Small intestine (tissue), 7 donors: ENCODE results near the gene PCBP3. TPM values are rescaled to one million over a fixed set of nuclear protein-coding genes. Genes with fewer than 3 reads are reported as not detected.
A peak's percentile ranks its signal among the peaks of the same experiment; 100 is the strongest.

Source experiments
- DNase-seq, 2 donors: peaks; one replicate each; pipeline versions ENCODE4 v3.0.0 to v3.0.0-alpha.2; 2013
- FAIRE-seq: peaks from 2 replicates; lab custom pipeline; 2012; peaks lifted over from hg19 to GRCh38; lab: Jason Lieb, UNC
- H3K27ac ChIP-seq, 3 donors: one replicate each; pipeline ENCODE4 v1.5.1; 2013; ENCODE audit warnings: low read length in 2 of 3, mild to moderate bottlenecking in 2 of 3, control low read depth in 1 of 3, inconsistent platforms in 1 of 3, low read depth in 1 of 3, moderate library complexity in 1 of 3
- H3K27me3 ChIP-seq, 3 donors: one replicate each; pipeline ENCODE4 v1.6.1; 2013; ENCODE audit warnings: low read length in 3 of 3, inconsistent platforms in 1 of 3; ENCODE audit not compliant: control insufficient read depth in 3 of 3, insufficient read depth in 3 of 3
- H3K36me3 ChIP-seq, 3 donors: one replicate each; pipeline ENCODE4 v1.6.1; 2013; ENCODE audit warnings: low read length in 3 of 3, inconsistent platforms in 1 of 3, low read depth in 1 of 3, mild to moderate bottlenecking in 1 of 3, moderate library complexity in 1 of 3; ENCODE audit not compliant: control insufficient read depth in 3 of 3, insufficient read depth in 2 of 3
- H3K4me1 ChIP-seq, 3 donors: one replicate each; pipeline ENCODE4 v1.6.1; 2013; ENCODE audit warnings: low read length in 2 of 3, inconsistent platforms in 1 of 3, low read depth in 1 of 3, mild to moderate bottlenecking in 1 of 3, moderate library complexity in 1 of 3; ENCODE audit not compliant: control insufficient read depth in 3 of 3, insufficient read depth in 2 of 3
- H3K4me3 ChIP-seq, 3 donors: one replicate each; pipeline ENCODE4 v1.5.1; 2013; ENCODE audit warnings: low read length in 3 of 3, control low read depth in 1 of 3, inconsistent platforms in 1 of 3, low read depth in 1 of 3, mild to moderate bottlenecking in 1 of 3, moderate library complexity in 1 of 3
- H3K9me3 ChIP-seq, 2 donors: one replicate each; pipeline ENCODE4 v1.6.1; 2013; ENCODE audit warnings: low read depth in 1 of 2, low read length in 1 of 2; ENCODE audit not compliant: control insufficient read depth in 2 of 2, insufficient read depth in 1 of 2
- WGBS, 3 donors: extraction: QIAGEN DNeasy Blood & Tissue Kit; methylation state at CpG; one replicate each; pipeline ENCODE4 v1.1.7; 2013; 5-methylcytosine and 5-hydroxymethylcytosine counted together
- polyA plus RNA-seq, 4 donors: library from polyadenylated mRNA; stranded (reverse) in 3 of 4; unstranded in 1 of 4; fragments of 200-250 nt in 3 of 4; fragments of 120-200 nt in 1 of 4; gene quantifications; one replicate each; pipeline versions ENCODE4 v1.2.1 to v1.2.3, GENCODE V29; 2013
- donor health status: healthy with polysubstance abuse.
- donor health status: control.
- donor health status: control.
- donor health status: Bipolar disorder and iron deficiency.
- donor health status: healthy.

The PCBP3 gene
- polyA plus RNA-seq, 4 donors, result 0.81 to 8.2 (median 1.0) TPM; not detected in 1

DNA sequence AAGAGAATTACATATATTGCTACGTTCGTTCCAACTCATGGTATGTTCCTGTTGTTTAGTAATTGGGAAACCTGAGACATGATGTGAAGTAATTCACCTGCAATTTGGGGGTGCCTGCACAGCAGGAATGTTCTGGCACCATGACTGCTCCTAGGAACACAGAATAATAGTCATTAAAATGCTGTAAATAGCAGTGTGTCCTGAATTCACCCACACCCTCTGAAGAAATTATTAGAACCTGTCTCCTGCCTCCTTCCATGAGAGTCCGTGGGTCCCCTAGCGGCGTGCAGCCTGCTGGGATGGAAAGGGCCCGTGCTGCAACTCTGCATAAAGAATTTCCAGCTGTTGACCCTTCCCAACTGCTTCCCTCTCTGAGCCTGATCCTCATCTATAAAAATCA lies 143.1 kb downstream of the PCBP3 start:
- DNase-seq (no peak), FAIRE-seq (no peak)
- H3K27me3 ChIP-seq, result no peaks in the 10 kb centered on the region
- H3K9me3 ChIP-seq, result no peaks in the 10 kb centered on the region
- no peaks in the 10 kb centered on the region for H3K4me1 ChIP-seq
- H3K36me3 ChIP-seq, result no peaks in the 10 kb centered on the region
- WGBS, 3 donors, result 79 to 88% (median 86%) methylated on average over 6 of the region's 6 CpGs
- H3K27ac ChIP-seq, result no peak overlapping the region
- H3K4me3 ChIP-seq, result no peak overlapping the region

GRCh38 chr21:45787371-45787770 lies 143.8 kb downstream of the PCBP3 start:
- FAIRE-seq, result no peak
- Histone ChIP-seq H3K4me1 (no peaks in the 10 kb centered on the region), H3K9me3 (no peaks in the 10 kb centered on the region), H3K4me3 (no peak overlapping the region), H3K27ac (no peak overlapping the region), H3K27me3 (no peaks in the 10 kb centered on the region), H3K36me3 (no peaks in the 10 kb centered on the region)
- DNase-seq, result no peak
- 90 to 95% (median 93%) methylated on average over 8 of the region's 8 CpGs for WGBS, 3 donors

DNA sequence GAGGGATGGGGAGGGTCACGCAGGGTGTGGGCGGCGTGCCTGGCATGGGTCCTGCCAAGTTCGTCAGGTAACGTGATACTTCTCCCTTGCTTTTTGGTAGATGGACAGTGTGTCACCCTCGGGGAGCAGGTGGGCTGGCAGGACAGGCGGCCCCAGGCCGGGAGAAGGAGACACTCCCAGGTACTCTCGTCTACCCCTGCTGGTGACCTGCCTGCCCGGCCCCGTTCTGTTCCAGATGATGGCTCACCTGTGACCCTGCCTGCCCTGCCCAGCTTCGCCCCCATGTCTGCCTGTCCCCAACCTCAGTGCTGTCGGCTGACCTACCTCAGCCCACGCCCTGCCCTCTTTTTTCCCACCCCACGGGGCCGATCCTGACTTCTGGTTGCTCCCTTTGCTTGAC lies 144.7 kb downstream of the PCBP3 start:
- no peak for FAIRE-seq
- no peak for DNase-seq
- no peak overlapping the region for H3K4me3 ChIP-seq
- H3K27me3 ChIP-seq, result no peaks in the 10 kb centered on the region
- H3K4me1 ChIP-seq, result no peaks in the 10 kb centered on the region
- H3K27ac ChIP-seq, result no peak overlapping the region
- H3K9me3 ChIP-seq, result no peaks in the 10 kb centered on the region
- 80 to 86% (median 83%) methylated on average over 16 of the region's 16 CpGs for WGBS, 3 donors
- H3K36me3 ChIP-seq, result no peaks in the 10 kb centered on the region

DNA sequence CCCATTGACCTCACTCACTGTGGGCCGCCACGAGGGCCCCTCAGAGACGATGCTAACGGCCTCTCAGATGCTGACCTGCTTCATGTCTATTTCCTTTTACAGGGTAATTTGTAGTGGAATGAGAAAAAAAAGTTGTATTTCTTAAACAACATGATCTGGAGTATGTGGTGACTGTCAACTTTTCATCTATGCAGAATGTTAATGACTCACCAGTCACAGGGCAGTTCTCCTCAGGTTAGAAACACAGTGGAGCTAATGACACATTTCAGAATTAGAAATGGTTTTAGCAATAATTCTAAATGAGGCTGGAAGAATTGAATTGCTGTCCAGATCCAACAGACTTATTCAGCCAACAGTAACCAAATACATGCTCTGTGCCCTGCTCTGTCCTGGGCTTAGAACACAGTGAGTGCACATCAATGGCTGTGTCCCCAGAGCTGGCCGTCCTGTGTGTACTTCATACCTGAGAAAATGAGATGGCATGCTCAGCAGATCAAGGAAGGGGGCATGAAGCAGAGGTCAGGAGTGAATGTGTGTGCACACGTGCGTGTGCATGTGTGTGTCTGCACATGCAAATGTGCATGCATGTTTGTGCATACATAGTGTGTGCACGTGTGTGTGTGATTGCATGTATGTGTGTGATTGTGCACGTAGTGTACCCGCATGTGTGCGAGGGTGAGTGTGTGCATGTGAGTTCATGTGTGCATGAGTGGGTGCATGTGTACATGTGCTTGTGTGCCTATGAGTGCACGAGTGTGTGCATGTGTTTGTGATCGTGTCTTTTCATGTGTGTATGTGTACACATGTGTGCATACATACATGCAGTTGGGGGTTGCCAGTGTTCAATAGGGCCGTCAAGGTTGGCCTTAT lies 145.3 kb downstream of the PCBP3 start:
- DNase-seq (no peak), FAIRE-seq (no peak)
- Histone ChIP-seq H3K27me3 (no peaks in the 10 kb centered on the region), H3K36me3 (no peaks in the 10 kb centered on the region), H3K27ac (no peak overlapping the region), H3K4me1 (no peaks in the 10 kb centered on the region), H3K9me3 (no peaks in the 10 kb centered on the region), H3K4me3 (no peak overlapping the region)
- 85 to 90% (median 90%) methylated on average over 14 of the region's 14 CpGs for WGBS, 3 donors

GRCh38 chr21:45790427-45790826 lies 146.9 kb downstream of the PCBP3 start:
- H3K27ac ChIP-seq, result no peak overlapping the region
- no peak for FAIRE-seq
- H3K4me1 ChIP-seq, result no peaks in the 10 kb centered on the region
- no peaks in the 10 kb centered on the region for H3K27me3 ChIP-seq
- DNase-seq, result no peak
- no peaks in the 10 kb centered on the region for H3K9me3 ChIP-seq
- no peaks in the 10 kb centered on the region for H3K36me3 ChIP-seq
- 85 to 93% (median 92%) methylated on average over 7 of the region's 7 CpGs for whole genome bisulfite sequencing, 3 donors
- H3K4me3 ChIP-seq, result no peak overlapping the region

DNA sequence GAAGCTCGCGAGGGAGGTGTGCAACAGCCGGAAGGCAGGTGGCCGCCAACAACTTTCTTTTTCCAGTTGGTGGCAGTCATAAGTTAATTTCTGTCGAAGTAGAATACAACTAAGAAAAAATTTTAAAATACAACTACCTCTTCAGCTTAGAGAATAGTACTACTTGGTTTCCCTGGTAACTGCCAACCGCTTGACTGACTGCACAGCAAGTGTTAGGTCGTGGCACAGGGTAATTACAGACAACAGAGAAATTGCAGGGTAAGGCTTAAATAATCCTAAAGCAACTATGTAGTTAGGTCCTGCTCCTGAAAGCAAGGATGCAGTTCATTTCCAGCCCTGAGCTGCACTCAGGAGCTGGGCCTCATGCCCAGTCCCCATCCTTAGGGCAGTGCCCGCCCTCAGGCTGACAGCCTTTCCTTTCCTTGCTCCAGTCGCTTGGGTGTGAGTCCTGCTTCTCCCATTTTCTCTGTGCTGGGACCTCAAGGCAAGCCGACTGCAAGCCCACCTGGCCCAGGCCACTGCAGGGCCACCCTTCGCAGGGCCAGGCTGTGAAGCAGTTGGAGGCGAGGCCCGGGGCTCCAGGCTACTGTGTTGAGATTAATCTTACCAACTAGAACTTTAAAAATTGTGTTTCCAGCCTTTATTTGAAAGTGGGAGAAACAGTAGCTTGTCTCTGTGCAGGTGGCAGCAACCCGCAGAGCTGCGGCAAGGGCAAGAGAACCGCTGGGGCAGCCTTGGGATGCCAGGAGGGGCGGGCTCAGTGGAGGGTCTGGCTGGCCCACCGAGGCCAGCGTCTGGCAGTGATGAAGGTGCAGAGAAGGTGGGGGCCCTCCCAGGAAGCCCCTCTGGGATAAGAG lies 148.3 kb downstream of the PCBP3 start:
- FAIRE-seq, result no peak
- Histone ChIP-seq H3K4me1 (no peaks in the 10 kb centered on the region), H3K27me3 (no peaks in the 10 kb centered on the region), H3K27ac (no peak overlapping the region), H3K9me3 (no peaks in the 10 kb centered on the region), H3K4me3 (no peak overlapping the region), H3K36me3 (no peaks in the 10 kb centered on the region)
- DNase-seq, result no peak
- WGBS, 3 donors, result 80 to 85% (median 85%) methylated on average over 19 of the region's 19 CpGs

GRCh38 chr21:45792682-45793383 lies 149.3 kb downstream of the PCBP3 start:
- Histone ChIP-seq H3K27ac (no peak overlapping the region), H3K4me1 (no peaks in the 10 kb centered on the region), H3K36me3 (no peaks in the 10 kb centered on the region), H3K27me3 (no peaks in the 10 kb centered on the region), H3K9me3 (no peaks in the 10 kb centered on the region), H3K4me3 (no peak overlapping the region)
- WGBS, 3 donors, result 88 to 91% (median 89%) methylated on average over 22 of the region's 22 CpGs
- FAIRE-seq (no peak), DNase-seq (no peak)

DNA sequence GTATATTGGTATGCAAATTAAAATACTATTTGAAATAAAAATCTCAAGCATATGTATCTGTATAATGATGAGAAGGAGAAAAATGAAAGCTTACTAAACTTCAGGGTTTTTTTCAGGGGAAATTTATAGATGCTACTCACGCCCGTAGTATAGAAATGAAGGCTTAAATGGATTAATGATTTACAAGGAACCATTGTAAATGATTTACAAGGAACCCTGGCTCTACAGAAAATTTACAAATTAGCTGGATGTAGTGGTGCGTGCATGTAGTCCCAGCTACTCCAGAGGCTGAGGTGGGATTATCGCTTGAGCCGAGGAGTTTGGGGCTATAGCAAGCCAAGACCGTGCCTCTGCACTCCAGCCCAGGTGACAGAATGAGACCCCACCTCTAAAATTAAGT lies 150.5 kb downstream of the PCBP3 start:
- no peaks in the 10 kb centered on the region for H3K27me3 ChIP-seq
- H3K27ac ChIP-seq, result no peak overlapping the region
- H3K4me3 ChIP-seq, result no peak overlapping the region
- H3K36me3 ChIP-seq, result no peaks in the 10 kb centered on the region
- H3K4me1 ChIP-seq, result no peaks in the 10 kb centered on the region
- no peaks in the 10 kb centered on the region for H3K9me3 ChIP-seq
- no peak for FAIRE-seq
- WGBS, 3 donors, result 19 to 59% (median 33%) methylated on average over 6 of the region's 6 CpGs
- DNase-seq, result peak; percentile 3 to 51
